Suprapubic skin (tissue), 4 donors: ENCODE measurements around the gene SLC30A10. TPM values are rescaled to one million over a fixed set of nuclear protein-coding genes. Genes with fewer than 3 reads are reported as not detected.

Experiments used
- DNase-seq, 2 donors: peaks; one replicate each; pipeline ENCODE4 v3.0.0-alpha.2; 2019; ENCODE audit warnings: low spot score in 2 of 2
- H3K27ac ChIP-seq: fragments of 200-600 bp; sonication (generic); one replicate; pipeline ENCODE4 v1.5.1; 2019
- H3K27me3 ChIP-seq: fragments of 200-600 bp; sonication (generic); one replicate; pipeline ENCODE4 v1.5.1; 2019
- H3K36me3 ChIP-seq: fragments of 200-600 bp; sonication (generic); one replicate; pipeline ENCODE4 v1.5.1; 2019
- H3K4me1 ChIP-seq: fragments of 200-600 bp; sonication (generic); one replicate; pipeline ENCODE4 v1.5.1; 2019
- H3K4me3 ChIP-seq: fragments of 200-600 bp; sonication (generic); one replicate; pipeline ENCODE4 v1.5.1; 2019; ENCODE audit warnings: mild to moderate bottlenecking
- H3K9me3 ChIP-seq: fragments of 200-600 bp; sonication (generic); one replicate; pipeline ENCODE4 v1.5.1; 2019
- EP300 ChIP-seq: sonication (generic); formaldehyde crosslinking; IDR thresholded peaks from one replicate; pipeline ENCODE4 v1.6.1; 2017; ENCODE audit warnings: antibody characterized with exemption
- POLR2A ChIP-seq, 2 donors: fragments of 450-650 bp; IDR thresholded peaks; one replicate each; pipeline ENCODE4 v1.6.1; 2017; ENCODE audit warnings: antibody characterized with exemption in 2 of 2, mild to moderate bottlenecking in 2 of 2, moderate library complexity in 2 of 2
- POLR2AphosphoS5 ChIP-seq, 3 donors: sonication (generic); formaldehyde crosslinking; IDR thresholded peaks; one replicate each; pipeline ENCODE4 v1.6.1; 2017; ENCODE audit warnings: antibody characterized with exemption in 3 of 3
- whole genome bisulfite sequencing: methylation state at CpG from one replicate; pipeline ENCODE4 v1.1.5; 2018; 5-methylcytosine and 5-hydroxymethylcytosine counted together
- total RNA-seq, 4 donors: library from RNA; depleted of rRNA; stranded (reverse); fragments of >200 nt; gene quantifications; one replicate each; pipeline ENCODE4 v1.1.0, GENCODE V29; 2016
- TF ChIP-seq, protein P1 (sequence below), 2 donors: fragments of 200-600 bp in 1 of 2; fragments of 450-650 bp in 1 of 2; sonication (generic) in 1 of 2; IDR thresholded peaks; one replicate each; pipeline ENCODE4 v1.5.1; 2016 to 2019; ENCODE audit warnings: antibody characterized with exemption in 2 of 2, mild to moderate bottlenecking in 1 of 2, moderate library complexity in 1 of 2

Gene SLC30A10
- total RNA-seq, 4 donors from 2014 or later, result 0.30 to 0.86 (median 0.48) TPM; not detected in 1

DNA sequence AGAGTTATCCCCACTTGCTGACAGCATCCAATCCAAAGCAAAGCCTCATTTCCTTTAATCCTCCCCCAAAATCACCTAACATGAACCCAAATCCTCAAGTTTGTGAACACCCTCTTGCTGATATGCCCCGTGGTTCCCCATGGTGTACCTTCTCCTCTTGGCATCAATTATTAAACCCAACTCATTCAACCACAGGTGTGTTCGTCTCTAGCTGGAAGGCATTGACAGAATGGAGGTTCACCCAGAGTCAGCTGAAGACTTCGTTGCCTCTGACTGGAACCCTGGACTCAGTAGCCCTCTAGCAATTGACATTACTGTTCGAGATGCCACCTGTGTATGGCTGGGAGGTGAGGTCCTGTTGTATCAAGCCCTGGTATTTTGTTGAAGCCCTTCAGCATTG is 22.8 kb downstream of the SLC30A10 start:
- Histone ChIP-seq H3K9me3 (no peaks in the 10 kb centered on the region), H3K27ac (no peak overlapping the region), H3K4me1 (no peaks in the 10 kb centered on the region), H3K27me3 (no peaks in the 10 kb centered on the region), H3K36me3 (no peaks in the 10 kb centered on the region), H3K4me3 (no peak overlapping the region)
- TF ChIP-seq EP300 (no peak), POLR2AphosphoS5 (IDR thresholded peaks at IDR 0.05) (no peak), POLR2A (IDR thresholded peaks at IDR 0.05) (no peak)
- TF ChIP-seq, protein P1, sequence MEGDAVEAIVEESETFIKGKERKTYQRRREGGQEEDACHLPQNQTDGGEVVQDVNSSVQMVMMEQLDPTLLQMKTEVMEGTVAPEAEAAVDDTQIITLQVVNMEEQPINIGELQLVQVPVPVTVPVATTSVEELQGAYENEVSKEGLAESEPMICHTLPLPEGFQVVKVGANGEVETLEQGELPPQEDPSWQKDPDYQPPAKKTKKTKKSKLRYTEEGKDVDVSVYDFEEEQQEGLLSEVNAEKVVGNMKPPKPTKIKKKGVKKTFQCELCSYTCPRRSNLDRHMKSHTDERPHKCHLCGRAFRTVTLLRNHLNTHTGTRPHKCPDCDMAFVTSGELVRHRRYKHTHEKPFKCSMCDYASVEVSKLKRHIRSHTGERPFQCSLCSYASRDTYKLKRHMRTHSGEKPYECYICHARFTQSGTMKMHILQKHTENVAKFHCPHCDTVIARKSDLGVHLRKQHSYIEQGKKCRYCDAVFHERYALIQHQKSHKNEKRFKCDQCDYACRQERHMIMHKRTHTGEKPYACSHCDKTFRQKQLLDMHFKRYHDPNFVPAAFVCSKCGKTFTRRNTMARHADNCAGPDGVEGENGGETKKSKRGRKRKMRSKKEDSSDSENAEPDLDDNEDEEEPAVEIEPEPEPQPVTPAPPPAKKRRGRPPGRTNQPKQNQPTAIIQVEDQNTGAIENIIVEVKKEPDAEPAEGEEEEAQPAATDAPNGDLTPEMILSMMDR (IDR thresholded peaks at IDR 0.05), result no peak
- WGBS, result 77% methylated on average over 4 of the region's 4 CpGs
- no peak for DNase-seq

DNA sequence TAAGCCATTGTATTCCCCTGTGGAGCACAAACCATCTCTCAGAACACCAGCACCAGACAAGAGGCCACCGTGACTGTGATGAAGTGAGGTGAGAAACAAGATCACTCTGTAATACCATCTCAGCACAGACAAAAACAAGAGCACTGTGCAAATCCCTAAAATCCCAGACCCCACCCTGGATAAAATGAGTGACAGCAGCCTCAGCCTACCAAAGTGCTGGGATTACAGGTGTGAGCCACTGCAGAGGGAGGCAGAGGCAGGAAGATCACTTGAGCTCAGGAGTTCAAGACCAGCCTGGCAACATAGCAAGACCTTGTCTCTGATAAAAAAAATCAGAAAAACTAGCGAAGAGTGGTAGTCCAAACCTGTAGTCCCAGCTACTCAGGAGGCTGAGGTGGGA is 23.4 kb downstream of the SLC30A10 start:
- no peak for DNase-seq
- no peaks in the 10 kb centered on the region for H3K9me3 ChIP-seq
- H3K4me3 ChIP-seq, result no peak overlapping the region
- H3K4me1 ChIP-seq, result no peaks in the 10 kb centered on the region
- no peak for TF ChIP-seq POLR2A (IDR thresholded peaks at IDR 0.05)
- TF ChIP-seq POLR2AphosphoS5 (IDR thresholded peaks at IDR 0.05), result no peak
- TF ChIP-seq, protein P1 (IDR thresholded peaks at IDR 0.05), result no peak
- TF ChIP-seq EP300, result no peak
- no peaks in the 10 kb centered on the region for H3K27me3 ChIP-seq
- 59% methylated on average over 2 of the region's 2 CpGs for WGBS
- H3K27ac ChIP-seq, result no peak overlapping the region
- H3K36me3 ChIP-seq, result no peaks in the 10 kb centered on the region

DNA sequence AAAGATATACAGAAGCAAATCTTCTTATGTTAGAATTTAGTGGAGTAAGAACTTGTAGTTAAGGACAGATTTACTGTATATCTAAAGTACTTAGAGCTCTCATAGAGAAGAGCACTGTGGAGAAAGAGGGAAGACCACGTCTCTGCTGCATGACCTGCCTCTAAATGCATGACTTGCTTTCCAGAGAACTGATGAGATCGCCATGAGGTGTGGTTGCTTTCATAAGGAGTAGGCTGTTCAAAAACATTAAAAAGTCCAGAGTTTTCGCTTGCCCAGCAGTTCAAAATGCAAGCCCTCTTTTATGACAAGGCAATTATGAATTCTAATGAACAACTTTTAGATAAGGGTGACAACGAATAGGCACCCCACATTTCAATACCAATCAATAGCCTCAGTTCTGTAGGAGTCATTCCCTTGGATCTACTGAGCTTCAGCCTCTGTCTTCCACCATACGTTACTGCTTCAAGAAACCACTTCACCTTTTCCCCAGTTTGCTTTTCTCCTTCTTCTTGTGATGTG is 24.9 kb downstream of the SLC30A10 start:
- Histone ChIP-seq H3K4me3 (no peak overlapping the region), H3K27ac (no peak overlapping the region), H3K36me3 (no peaks in the 10 kb centered on the region), H3K9me3 (no peaks in the 10 kb centered on the region), H3K4me1 (no peaks in the 10 kb centered on the region), H3K27me3 (no peaks in the 10 kb centered on the region)
- 84% methylated on average over 5 of the region's 5 CpGs for WGBS
- no peak for DNase-seq
- TF ChIP-seq EP300 (no peak), POLR2AphosphoS5 (IDR thresholded peaks at IDR 0.05) (no peak), POLR2A (IDR thresholded peaks at IDR 0.05) (no peak)
- TF ChIP-seq, protein P1 (IDR thresholded peaks at IDR 0.05), result no peak

DNA sequence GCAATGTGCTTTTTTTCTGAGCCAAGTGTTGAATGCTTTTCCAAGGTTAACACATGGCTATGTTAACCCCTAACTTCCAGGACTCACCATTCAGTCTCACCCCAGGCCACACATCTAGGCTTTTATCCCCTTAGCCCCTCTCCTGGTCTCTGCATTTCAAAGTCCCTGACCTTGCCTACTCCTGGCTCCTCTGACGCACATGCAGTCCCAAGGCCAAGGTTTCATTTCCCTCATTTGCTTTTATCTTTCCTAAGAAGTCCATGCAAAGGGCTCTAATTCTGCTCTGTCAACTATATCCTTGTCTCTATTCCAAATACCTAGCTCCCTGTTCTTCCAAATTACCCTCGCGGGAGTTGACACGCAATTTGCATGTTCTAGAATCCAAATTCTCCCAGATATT is 25.4 kb downstream of the SLC30A10 start:
- Histone ChIP-seq H3K27ac (no peak overlapping the region), H3K4me1 (no peaks in the 10 kb centered on the region), H3K4me3 (no peak overlapping the region), H3K27me3 (no peaks in the 10 kb centered on the region), H3K36me3 (no peaks in the 10 kb centered on the region), H3K9me3 (no peaks in the 10 kb centered on the region)
- no peak for DNase-seq
- TF ChIP-seq EP300 (no peak), POLR2AphosphoS5 (IDR thresholded peaks at IDR 0.05) (no peak)
- WGBS, result 79% methylated on average over 4 of the region's 4 CpGs

DNA sequence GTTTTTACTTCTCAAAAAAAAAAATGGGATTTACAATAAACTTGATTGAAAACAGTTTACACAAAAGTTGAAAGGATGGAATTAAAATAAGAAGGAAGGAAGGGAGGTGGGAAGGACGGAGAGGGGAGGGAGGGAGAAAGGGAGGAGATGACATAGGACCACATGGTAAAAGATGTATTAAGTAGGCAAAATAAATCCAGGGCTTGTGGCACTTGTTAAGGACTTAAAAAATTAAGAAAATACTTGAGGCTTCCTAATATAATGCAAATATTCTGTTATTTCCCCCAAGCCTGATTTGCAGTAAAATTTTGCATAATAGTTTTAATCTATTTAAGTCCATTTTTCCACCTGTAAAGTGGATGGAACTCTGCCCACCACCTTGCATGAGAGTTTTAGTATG is 27.5 kb downstream of the SLC30A10 start:
- H3K27ac ChIP-seq, result no peak overlapping the region
- H3K4me1 ChIP-seq, result no peaks in the 10 kb centered on the region
- 25% methylated on average over 1 of the region's 1 CpG for WGBS
- no peaks in the 10 kb centered on the region for H3K27me3 ChIP-seq
- no peak for TF ChIP-seq EP300
- no peak for TF ChIP-seq POLR2AphosphoS5 (IDR thresholded peaks at IDR 0.05)
- TF ChIP-seq, protein P1 (IDR thresholded peaks at IDR 0.05), result no peak
- TF ChIP-seq POLR2A (IDR thresholded peaks at IDR 0.05), result no peak
- H3K36me3 ChIP-seq, result no peaks in the 10 kb centered on the region
- no peak overlapping the region for H3K4me3 ChIP-seq
- DNase-seq, result no peak
- H3K9me3 ChIP-seq, result no peaks in the 10 kb centered on the region

DNA sequence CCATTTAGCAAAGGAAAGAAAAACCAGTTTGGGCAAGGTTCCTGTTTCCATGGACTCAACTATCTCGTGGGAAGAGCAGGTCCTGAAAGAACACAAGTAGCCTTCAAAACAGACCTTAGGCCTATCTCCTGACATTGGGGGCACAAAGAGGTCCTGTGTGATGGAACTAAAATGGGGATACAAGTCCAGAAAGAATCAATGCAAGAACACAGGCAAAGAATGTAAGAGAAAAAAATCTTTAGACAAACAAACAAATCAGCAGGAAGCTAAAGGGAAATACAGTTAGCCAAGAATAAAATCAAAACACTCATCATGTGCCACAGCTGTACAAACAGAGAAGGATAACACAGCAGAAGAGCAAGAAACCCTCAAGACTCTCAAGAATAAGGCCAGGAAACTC is 28.2 kb downstream of the SLC30A10 start:
- Histone ChIP-seq H3K4me1 (no peaks in the 10 kb centered on the region), H3K9me3 (no peaks in the 10 kb centered on the region), H3K27ac (no peak overlapping the region), H3K27me3 (no peaks in the 10 kb centered on the region), H3K36me3 (no peaks in the 10 kb centered on the region), H3K4me3 (no peak overlapping the region)
- WGBS, result 32% methylated on average over 1 of the region's 1 CpG
- TF ChIP-seq, protein P1 (IDR thresholded peaks at IDR 0.05), result no peak
- TF ChIP-seq EP300, result no peak
- TF ChIP-seq POLR2AphosphoS5 (IDR thresholded peaks at IDR 0.05), result no peak
- TF ChIP-seq POLR2A (IDR thresholded peaks at IDR 0.05), result no peak
- no peak for DNase-seq
